ENCODE results near the gene GJC1. TPM values are rescaled to one million over a fixed set of nuclear protein-coding genes. Genes with fewer than 3 reads are reported as not detected.
"Not testable (repeated sequence)": the region's sequence is repeated elsewhere in the genome, so short reads cannot be mapped to it uniquely, and the experiment has no call there.

GJC1 gene
- polyA plus RNA-seq, 3 donors: 0.95 to 7.4 (median 6.2) TPM

DNA sequence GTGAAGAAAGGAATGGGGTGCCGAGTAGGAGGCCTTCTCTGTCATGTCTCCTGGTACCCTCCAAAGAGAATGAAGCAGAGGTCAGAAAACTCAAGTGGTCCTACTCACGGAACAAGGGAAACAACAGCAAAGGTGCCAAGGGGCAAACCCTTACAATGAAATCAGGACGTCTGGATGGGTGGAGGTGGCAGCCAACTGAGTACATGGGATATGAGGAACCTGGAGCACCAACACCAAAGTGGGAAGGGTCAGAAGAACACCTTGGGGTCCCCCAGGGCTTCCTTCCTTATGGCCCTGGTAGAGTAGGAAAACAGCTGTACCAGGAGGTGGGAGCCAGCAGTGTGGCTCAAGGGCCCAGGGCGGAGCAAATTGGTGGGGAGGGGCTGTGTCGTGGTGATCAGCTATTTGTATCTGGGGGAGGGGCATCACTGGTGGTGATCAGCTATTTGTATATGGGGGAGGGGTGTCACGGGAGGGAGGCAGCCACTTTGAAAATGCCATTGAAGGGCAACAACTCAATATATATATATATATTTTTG lies 18.2 kb upstream of the GJC1 start:
- WGBS, 3 donors: 64 to 72% (median 70%) methylated on average over 6 of the region's 6 CpGs
- no peak overlapping the region for H3K27ac ChIP-seq (ENCODE audit: low read depth, low read length)

DNA sequence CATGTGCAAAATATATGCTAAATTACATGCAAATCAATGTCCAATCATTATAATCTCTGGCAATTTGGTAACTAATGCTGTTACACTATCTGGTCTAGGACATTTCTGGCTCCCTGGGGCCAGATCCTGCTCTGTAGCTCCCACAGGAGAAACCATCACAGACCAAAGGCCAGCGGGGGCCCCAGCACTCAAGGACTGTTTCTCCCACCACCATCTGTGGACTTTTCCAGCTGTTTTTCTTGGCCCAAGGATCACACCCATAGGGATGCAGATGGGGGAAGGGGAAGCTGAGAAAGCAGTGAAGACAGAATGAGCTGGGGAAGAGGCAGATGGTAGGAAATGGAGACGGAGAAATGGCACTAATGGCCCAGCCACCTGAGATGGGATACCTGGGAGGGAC lies 17.5 kb upstream of the GJC1 start, which contains the start of gene HIGD1B:
Gene HIGD1B (plus strand): TSS at position 298 of the 400 bp plus-strand sequence. CDS start 270 bp downstream, outside the sequence.
- 49 to 72% (median 60%) methylated on average over 2 of the region's 2 CpGs for WGBS, 3 donors
- no peak within 1 kb of the TSS for H3K27ac ChIP-seq (ENCODE audit: low read depth, low read length)

DNA sequence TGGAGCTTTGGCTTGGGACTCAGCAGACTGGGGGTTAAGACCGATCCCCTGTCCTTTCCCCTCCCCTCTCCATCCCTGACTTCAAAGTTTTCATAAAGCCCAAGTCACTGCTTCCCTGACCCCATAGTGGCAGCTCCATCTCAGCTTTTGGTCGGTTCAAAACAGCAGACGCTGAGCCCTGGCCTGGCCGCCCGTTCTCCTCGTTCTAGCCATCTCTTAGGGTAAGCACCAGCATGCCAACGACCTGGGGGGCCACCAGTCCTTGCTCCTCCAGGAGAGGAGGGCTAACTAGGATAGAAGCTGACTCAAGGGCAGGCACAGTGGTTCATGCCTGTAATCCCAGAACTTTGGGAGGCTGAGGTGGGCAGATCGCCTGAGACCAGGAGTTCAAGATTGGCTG lies 16.1 kb upstream of the GJC1 start:
- H3K27ac ChIP-seq (ENCODE audit: low read depth, low read length): no peak overlapping the region
- WGBS, 3 donors: 73 to 83% (median 74%) methylated on average over 8 of the region's 8 CpGs

DNA sequence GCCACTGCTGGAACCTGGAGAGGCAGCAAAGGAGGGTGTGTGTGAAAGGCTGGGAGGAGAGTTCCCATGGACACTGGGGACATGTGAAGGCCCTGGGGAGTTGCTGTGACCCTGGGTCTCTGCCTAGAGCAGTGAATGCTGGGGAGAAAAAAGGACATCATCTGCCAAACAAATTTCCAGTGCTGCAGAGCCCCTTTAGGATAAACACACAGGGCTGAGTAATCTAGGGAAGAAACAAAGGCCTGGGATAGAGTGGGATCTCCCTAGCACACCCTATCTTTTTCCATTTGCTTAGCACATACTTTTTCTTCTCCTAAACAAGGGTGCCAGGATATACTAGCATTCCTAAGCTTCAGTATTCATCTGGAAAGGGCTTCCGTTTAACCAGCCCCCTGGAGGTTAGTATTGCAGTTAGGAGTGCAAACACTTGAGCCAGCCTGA lies 14.3 kb upstream of the GJC1 start:
- 45 to 68% (median 59%) methylated on average over 1 of the region's 1 CpG for WGBS, 3 donors
- H3K27ac ChIP-seq (ENCODE audit: low read depth, low read length): no peak overlapping the region

DNA sequence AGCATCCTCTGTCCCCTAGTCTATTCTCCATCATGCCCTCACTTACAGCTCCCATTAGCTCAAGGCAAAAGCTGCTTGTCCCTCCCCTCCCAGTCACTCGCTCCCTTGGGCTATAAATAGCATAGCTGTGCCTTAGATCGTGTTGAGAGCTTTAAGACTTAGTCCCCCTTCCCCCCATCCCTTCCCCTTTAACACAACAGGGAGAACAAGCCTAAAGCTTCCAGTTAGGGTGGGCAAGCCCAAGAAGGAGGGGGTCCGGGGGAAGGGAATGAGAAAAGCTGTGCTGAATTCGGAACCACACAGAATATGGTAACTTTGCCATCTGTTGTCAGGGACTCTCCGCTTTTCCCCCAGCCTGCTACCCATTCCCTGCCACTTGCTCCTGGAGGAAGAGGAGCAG lies 12.7 kb upstream of the GJC1 start:
- no peak overlapping the region for H3K27ac ChIP-seq (ENCODE audit: low read depth, low read length)
- 51 to 58% (median 53%) methylated on average over 5 of the region's 5 CpGs for WGBS, 3 donors

DNA sequence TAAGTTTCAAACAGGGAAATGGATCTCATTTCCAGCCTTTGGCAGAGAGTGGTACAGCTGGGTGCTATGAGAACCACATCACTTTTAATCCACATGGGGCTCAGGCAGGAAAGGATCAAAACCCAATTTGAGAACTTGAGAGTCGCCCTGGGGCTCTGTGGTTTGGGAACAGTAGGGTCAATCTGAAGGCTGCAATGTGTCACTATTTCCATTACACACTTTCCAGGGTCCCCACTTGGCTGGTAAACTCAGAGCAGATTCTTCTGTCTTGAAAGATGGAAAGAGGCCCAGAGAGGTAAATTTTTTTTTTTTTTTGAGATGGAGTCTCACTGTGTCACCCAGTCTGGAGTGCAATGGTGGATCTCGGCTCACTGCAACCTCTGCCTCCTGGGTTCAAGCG lies 10.8 kb upstream of the GJC1 start:
- 68 to 76% (median 69%) methylated on average over 3 of the region's 3 CpGs for WGBS, 3 donors
- H3K27ac ChIP-seq (ENCODE audit: low read depth, low read length): no peak overlapping the region

DNA sequence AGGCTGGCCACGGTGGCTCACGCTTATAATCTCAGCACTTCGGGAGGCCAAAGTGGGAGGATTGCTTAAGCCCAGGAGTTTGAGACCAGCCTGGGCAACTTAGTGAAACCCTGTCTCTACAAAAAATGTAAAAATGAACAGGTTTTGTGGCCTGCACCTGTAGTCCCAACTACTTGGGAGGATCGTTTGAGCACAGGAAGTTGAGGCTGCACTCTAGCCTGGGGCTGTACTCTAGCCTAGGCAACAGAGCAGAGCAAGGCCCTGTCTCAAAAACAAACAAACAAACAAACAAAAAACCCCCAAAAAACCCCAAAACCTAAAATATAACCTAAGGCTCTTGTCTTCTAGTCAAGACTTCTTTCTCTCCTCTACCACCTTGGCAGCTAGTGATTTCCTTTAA lies 10.2 kb upstream of the GJC1 start:
- no peak overlapping the region for H3K27ac ChIP-seq (ENCODE audit: low read depth, low read length)
- 75 to 83% (median 79%) methylated on average over 4 of the region's 4 CpGs for WGBS, 3 donors

DNA sequence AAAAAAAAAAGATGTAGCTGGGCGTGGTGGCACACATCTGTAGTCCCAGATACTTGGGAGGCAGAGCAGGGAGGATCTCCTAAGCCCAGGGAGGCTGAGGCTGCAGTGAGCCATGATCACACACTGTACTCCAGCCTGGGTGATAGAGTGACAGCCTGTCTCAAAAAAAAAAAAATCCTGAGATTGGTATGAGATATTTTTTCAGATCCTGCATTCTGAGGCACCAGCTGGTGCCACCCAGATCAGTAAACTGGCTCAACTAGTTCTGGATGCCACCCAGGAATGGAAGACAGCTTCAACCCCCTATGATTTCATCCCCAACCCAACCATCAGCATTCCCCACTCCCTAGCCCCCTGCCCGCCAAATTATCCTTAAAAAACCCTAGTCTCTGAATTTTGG lies 7.1 kb upstream of the GJC1 start:
- 64 to 81% (median 68%) methylated on average over 2 of the region's 2 CpGs for WGBS, 3 donors
- H3K27ac ChIP-seq (ENCODE audit: low read depth, low read length): no peak overlapping the region

DNA sequence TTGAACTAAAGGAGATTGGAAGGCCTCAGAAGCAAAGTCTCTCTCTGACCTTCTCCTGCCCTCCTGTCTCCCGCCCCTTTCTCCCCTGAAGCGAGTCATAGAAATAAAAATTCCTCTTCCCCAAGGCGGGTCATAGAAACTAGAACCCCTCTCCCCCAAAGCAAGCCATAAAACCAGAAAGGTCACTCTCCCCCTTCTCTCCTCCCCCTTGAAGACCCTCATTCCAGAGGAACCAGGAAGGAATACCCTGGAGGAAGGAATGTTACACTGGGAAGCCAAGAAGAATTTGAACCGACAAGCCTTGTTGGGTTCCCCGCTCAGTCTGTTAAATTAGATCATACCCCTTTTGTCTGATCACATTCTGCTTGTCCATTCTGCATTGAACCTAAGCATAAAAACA lies 2.7 kb upstream of the GJC1 start:
- no peak overlapping the region for H3K27ac ChIP-seq (ENCODE audit: low read depth, low read length)
- WGBS, 3 donors: 77 to 89% (median 79%) methylated on average over 5 of the region's 5 CpGs

DNA sequence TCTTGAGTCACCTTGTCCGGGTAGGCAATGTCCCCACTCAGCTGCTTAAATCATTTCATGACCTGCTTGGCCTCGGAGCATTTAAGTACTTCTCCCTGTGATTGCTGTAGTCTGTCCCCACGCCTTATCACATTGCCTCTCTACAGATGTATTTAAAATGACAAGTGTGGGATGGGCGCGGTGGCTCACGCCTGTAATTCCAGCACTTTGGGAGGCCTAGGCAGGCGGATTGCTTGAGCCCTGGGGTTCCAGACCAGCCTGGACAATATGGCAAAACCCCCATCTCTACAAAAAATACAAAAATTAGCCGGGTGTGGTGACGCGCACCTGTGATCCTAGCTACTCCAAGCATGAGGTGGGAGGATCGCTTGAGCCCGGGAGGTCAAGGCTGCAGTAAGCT lies 1.3 kb upstream of the GJC1 start:
- H3K27ac ChIP-seq (ENCODE audit: low read depth, low read length): no peak overlapping the region
- WGBS, 3 donors: 78 to 93% (median 86%) methylated on average over 12 of the region's 12 CpGs

DNA sequence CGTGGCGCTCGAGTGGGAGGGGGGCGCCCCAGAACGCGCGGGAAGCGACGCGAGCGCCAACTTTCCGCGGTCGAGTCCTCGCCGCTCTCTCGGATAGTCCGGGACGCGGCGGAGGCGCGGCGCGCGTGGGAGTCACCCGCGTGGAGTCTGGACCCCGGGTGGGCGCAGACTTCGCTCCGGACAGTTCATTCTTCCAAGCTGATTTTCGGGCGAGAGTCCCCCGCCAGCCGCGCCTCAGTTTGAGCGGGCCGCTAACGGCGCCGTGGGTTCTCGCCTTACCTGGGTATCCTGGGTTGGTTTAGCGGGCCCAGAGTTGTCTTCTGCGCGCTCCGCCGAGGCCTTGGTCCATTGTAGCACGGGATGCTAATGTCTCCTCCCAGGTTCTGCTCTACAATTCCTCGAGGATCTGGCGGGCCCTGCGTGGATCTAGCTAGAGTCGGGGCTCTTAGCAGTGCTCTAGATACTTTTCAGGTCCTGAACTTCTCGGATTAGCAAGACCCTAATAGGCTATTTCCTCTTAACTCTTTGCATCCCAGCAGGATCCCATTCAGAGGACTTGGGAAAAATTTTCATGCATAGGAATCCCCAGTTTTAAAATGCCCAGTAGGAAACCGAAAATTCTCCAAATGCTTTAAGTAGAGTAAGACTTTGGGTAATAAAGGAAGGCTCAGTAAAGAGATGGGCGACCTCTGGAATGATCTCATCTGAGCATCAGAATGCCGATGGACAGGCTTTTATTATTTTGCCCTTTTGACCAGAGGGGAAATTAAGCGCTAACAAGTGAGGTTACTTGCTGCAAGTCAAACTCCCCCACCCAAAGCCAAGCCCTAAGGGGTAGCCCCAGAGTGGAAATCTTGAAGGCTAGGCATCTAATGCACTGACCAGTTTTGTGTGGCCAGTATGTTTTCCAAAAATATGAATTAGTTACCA lies 537 bp upstream of the GJC1 start:
- H3K27ac ChIP-seq (ENCODE audit: low read depth, low read length): no peak overlapping the region
- WGBS, 3 donors: 5 to 7% (median 5%) methylated on average over 36 to 52 of the region's 58 CpGs

DNA sequence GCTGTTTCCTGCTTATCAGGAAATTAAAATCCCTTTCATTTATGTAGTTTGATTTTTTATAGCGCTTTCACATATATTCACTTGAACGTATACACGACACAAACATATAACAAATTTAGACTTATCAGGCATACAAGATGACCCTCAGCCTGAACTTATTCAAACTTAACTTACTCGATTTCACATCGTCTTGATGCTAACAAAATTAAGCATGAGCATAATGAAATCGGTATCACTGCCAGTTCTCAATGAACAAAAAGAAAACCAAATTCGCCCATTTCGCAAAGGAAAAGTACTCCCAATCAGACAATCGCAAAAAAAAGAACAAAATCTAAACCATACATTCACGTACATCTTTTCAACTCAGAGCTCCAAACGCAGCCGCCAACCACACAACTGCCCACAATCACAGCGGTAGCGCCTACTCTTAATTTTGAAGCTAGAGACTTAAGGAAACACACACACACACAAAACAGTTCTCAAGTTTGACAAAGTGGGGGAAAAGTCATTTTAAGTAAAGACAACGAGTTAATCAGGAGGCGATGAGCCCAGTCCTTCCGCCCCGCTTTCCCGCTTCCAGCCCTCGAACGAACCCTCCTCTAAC lies 1.1 kb downstream of the GJC1 start:
- 3 to 13% (median 3%) methylated on average over 21 of the region's 21 CpGs for WGBS, 3 donors
- H3K27ac ChIP-seq (ENCODE audit: low read depth, low read length): no peak overlapping the region

DNA sequence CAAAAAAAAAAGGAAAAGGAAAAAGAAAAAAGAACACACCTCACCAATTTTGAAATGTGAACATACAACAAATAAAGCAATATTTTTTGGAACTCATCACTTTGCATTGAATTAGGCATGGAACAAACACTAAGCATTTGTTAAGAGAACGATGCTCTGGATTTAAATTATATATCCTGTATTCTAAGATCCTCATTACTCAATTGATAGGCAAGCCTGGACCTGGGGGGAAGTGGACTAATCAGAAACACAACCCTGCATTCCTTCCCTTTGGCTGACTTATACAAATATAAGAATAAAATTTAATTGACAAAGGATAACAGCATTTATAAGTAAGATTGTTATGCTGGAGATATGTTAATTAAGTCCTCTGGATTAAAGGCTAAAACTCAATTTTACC lies 2.2 kb downstream of the GJC1 start:
- no peak overlapping the region for H3K27ac ChIP-seq (ENCODE audit: low read depth, low read length)
- 60 to 73% (median 62%) methylated on average over 1 of the region's 1 CpG for WGBS, 3 donors

DNA sequence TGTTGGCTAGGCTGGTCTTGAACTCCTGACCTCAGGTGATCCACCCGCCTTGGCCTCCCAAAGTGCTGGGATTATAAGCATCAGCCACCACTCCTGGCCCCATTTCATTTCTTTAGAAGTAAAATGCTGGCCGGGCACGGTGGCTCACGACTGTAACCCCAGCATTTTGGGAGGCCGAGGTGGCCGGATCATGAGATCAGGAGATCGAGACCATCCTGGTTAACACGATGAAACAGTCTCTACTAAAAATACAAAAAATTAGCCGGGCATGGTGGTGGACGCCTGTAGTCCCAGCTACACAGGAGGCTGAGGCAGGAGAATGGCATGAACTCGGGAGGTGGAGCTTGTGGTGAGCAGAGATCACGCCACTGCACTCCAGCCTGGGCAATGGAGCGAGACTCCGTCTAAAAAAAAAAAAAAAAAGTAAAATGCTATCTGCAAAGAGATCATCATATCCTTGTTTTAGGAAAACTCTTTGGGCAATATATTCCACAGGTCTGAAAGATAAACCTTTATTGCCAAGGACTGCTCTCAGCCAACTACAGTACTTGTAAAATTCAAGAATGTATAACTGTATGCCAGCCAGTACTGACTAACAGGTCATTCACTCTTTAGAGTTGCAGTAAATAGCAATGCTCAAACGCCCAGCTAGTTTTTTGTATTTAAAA lies 3.8 kb downstream of the GJC1 start:
- H3K27ac ChIP-seq (ENCODE audit: low read depth, low read length): no peak overlapping the region
- 80 to 90% (median 90%) methylated on average over 15 of the region's 15 CpGs for WGBS, 3 donors

DNA sequence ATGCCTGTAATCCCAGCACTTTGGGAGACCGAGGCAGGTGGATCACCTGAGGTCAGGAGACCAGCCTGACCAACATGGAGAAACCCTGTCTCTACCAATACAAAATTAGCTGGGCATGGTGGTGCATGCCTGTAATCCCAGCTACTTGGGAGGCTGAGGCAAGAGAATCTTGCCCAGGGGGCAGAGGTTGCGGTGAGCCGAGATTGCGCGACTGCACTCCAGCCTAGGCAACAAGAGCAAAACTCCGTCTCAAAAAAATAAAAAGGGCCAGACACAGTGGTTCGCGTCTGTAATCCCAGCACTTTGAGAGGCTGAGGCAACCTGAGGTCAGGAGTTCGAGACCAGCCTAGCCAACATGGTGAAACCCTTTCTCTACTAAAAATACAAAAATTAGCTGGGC lies 4.9 kb downstream of the GJC1 start:
- H3K27ac ChIP-seq (ENCODE audit: low read depth, low read length): not testable (repeated sequence)
- 91 to 97% (median 94%) methylated on average over 9 of the region's 9 CpGs for WGBS, 3 donors

DNA sequence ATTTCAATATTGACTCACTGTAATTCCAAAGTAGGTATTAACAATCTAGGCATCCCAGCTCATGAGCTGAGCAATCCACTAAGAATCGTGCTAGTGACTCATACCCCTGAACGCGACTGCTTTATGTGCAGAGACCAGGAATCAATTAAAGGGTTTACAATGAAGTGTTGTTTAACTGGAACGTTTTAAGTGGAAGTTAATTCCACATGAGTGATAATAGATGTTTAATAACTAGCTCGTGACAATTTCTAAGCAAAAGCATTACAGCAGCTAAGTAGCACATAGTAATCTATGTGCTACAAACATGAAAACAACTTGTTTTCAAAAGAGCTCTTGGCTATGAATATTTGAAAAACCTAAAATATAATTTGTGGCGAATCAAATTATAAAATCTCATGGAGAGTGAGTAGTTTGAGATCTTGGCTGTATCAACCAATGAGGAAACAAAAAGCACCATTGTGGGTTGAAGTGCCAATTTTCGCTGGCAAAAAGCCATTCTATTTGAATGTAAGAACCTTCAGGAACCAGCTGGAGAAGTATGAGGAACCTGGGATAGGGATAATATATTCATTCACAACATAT lies 9.4 kb downstream of the GJC1 start:
- no peak overlapping the region for H3K27ac ChIP-seq (ENCODE audit: low read depth, low read length)
- 29 to 58% (median 47%) methylated on average over 7 of the region's 7 CpGs for WGBS, 3 donors

DNA sequence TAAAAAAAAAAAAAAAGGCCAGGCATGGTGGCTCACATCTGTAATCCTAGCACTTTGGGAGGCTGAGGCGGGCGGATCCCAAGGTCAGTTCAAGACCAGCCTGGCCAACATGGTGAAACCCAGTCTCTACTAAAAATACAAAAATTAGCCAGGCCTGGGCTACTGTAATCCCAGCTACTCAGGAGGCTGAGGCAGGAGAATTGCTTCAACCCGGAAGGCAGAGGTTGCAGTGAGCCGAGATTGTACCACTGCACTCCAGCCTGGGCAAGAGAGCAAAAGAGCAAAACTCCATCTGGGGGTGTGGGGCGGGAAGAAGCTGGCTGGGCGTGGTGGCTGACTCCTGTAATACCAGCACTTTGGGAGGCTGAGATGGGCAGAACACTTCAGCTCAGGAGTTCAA lies 11.6 kb downstream of the GJC1 start:
- not testable (repeated sequence) for H3K27ac ChIP-seq (ENCODE audit: low read depth, low read length)
- 85 to 89% (median 88%) methylated on average over 6 of the region's 6 CpGs for WGBS, 3 donors

DNA sequence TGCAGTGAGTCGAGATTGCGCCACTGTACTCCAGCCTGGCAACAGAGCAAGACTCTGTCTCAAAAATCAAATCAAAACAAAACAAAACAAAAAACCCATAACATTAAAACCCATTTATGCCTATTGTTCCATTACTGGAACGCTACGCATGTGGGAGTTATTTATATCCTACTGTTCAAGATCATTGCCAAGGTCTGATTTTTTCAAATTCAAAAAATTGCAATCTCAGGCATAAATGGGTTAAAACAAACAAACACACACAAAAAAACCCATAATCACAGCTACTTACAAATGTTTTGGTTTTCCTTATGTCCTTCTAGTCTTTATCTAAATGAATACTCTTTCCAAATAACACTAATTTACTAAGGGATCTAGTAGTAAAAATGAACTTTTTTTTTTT lies 17.8 kb downstream of the GJC1 start:
- 65 to 82% (median 75%) methylated on average over 4 of the region's 4 CpGs for WGBS, 3 donors
- no peak overlapping the region for H3K27ac ChIP-seq (ENCODE audit: low read depth, low read length)
